GM21528 (cell line): ENCODE results near the gene FEM1A.
"Not testable (repeated sequence)": the region's sequence is repeated elsewhere in the genome, so short reads cannot be mapped to it uniquely, and the experiment has no call there.

Source experiments
- ATAC-seq: cut with Tn5 transposase; IDR thresholded peaks from one replicate; pipeline ENCODE4 v1.9.1; 2021; ENCODE audit warnings: mild to moderate bottlenecking, moderate library complexity; ENCODE audit not compliant: unreplicated experiment, low FRiP score

Gene FEM1A

GRCh38 chr19:4773047-4773640, 18.4 kb upstream of the FEM1A start:
- no peak for ATAC-seq

- no peak for ATAC-seq
Observed at GRCh38 chr19:4774136-4774535, 17.4 kb upstream of the FEM1A start.

GRCh38 chr19:4775627-4776152, 15.8 kb upstream of the FEM1A start:
- ATAC-seq, result no peak

GRCh38 chr19:4776436-4777211, 14.9 kb upstream of the FEM1A start:
- no peak for ATAC-seq

- not testable (repeated sequence) for ATAC-seq
Observed at GRCh38 chr19:4778124-4778523, 13.4 kb upstream of the FEM1A start.

GRCh38 chr19:4780860-4781259, 10.7 kb upstream of the FEM1A start:
- no peak for ATAC-seq

GRCh38 chr19:4781801-4782200, 9.7 kb upstream of the FEM1A start:
- ATAC-seq, result no peak

- ATAC-seq, result not testable (repeated sequence)
Observed at GRCh38 chr19:4786412-4787016, 5.0 kb upstream of the FEM1A start.

- ATAC-seq, result not testable (repeated sequence)
Observed at GRCh38 chr19:4792019-4792865, 708 bp downstream of the FEM1A start.

- not testable (repeated sequence) for ATAC-seq
Observed at GRCh38 chr19:4792866-4793195, 1.3 kb downstream of the FEM1A start.

- ATAC-seq, result not testable (repeated sequence)
Observed at GRCh38 chr19:4793278-4793677, 1.7 kb downstream of the FEM1A start.

- ATAC-seq, result no peak
Observed at GRCh38 chr19:4794971-4795370, 3.4 kb downstream of the FEM1A start.

GRCh38 chr19:4795400-4795799, 3.9 kb downstream of the FEM1A start:
- ATAC-seq, result no peak

GRCh38 chr19:4800591-4801081, 9.1 kb downstream of the FEM1A start:
- no peak for ATAC-seq

GRCh38 chr19:4801085-4801619, 9.6 kb downstream of the FEM1A start:
- ATAC-seq, result no peak

GRCh38 chr19:4802711-4803110, 11.2 kb downstream of the FEM1A start:
- ATAC-seq, result no peak

- ATAC-seq, result no peak
Observed at GRCh38 chr19:4803736-4804695, 12.5 kb downstream of the FEM1A start.

GRCh38 chr19:4805140-4805539, 13.6 kb downstream of the FEM1A start:
- not testable (repeated sequence) for ATAC-seq

GRCh38 chr19:4806384-4806783, 14.8 kb downstream of the FEM1A start:
- no peak for ATAC-seq
